Astrocyte of the spinal cord (primary cell): Measurements from ENCODE around the gene NAA80.

Experiments used
- DNase-seq: peaks from one replicate; pipeline ENCODE4 v3.0.0; 2011; ENCODE audit warnings: low read depth, low spot score
- H3K4me3 ChIP-seq: 2 replicates; pipeline ENCODE4 v1.5.1; 2011; ENCODE audit warnings: low read depth, mild to moderate bottlenecking, low read length, moderate library complexity
- in situ Hi-C: cut with HindIII; loops from 2 replicates; pipeline ENCODE4 v1.10.0; 2017; ENCODE audit warnings: low sequenced_read_pairs
- TF ChIP-seq, protein P1 (sequence below): IDR thresholded peaks from 2 replicates; pipeline ENCODE4 v1.5.1; 2012; ENCODE audit warnings: low read depth, mild to moderate bottlenecking, low read length, inconsistent platforms

NAA80 gene

DNA sequence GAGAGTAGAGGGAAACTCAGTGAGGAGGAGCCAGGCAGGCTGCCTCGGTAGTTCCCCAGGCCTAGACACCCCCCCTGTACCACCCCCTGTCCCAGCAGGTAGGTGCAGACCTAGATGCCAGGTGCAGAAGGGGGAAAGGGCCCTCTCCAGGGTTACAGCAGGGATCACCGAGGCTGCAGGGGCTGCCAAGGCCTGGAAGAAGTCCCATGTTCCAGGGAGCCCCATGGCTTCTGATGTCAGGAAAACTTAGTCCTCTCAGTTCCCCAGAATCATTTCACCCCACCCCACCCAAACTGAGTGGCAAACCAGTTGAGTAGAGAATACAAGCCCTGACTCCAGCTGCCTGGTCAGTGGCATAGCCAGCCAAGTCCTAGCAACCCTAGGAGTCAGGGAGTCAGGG lies 37.7 kb downstream of the NAA80 start:
- in situ Hi-C loops: no loop called here
- TF ChIP-seq, protein P1, sequence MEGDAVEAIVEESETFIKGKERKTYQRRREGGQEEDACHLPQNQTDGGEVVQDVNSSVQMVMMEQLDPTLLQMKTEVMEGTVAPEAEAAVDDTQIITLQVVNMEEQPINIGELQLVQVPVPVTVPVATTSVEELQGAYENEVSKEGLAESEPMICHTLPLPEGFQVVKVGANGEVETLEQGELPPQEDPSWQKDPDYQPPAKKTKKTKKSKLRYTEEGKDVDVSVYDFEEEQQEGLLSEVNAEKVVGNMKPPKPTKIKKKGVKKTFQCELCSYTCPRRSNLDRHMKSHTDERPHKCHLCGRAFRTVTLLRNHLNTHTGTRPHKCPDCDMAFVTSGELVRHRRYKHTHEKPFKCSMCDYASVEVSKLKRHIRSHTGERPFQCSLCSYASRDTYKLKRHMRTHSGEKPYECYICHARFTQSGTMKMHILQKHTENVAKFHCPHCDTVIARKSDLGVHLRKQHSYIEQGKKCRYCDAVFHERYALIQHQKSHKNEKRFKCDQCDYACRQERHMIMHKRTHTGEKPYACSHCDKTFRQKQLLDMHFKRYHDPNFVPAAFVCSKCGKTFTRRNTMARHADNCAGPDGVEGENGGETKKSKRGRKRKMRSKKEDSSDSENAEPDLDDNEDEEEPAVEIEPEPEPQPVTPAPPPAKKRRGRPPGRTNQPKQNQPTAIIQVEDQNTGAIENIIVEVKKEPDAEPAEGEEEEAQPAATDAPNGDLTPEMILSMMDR: no peak
- DNase-seq: no peak
- H3K4me3 ChIP-seq: no peak overlapping the region

DNA sequence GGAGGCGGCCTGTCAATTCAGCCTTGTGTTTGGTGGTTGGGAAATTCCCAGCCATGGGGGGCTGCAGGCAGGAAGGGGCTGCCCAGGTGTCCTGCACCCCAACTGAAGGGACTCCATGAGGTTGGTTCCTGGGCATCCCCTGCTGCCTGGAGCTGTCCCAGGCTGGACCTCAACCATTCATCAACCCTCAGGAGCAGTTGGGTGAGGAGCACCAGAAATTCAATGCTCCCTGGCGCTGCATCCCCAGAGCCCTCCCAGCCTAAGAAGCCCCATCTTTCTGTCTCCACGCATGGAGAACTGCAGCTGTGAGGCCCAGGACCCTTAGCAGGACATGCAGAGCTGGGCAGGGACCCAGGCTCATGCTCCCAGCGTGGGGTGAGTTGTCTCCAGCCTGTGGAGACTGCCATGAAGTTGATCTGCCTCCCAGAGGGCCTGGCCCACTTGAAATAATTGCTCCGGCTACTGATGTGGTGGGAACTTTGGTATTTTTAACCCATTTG lies 38.2 kb downstream of the NAA80 start:
- in situ Hi-C loops: no loop called here
- no peak for DNase-seq
- TF ChIP-seq, protein P1: no peak
- peak overlapping the region; percentile 41 for H3K4me3 ChIP-seq

DNA sequence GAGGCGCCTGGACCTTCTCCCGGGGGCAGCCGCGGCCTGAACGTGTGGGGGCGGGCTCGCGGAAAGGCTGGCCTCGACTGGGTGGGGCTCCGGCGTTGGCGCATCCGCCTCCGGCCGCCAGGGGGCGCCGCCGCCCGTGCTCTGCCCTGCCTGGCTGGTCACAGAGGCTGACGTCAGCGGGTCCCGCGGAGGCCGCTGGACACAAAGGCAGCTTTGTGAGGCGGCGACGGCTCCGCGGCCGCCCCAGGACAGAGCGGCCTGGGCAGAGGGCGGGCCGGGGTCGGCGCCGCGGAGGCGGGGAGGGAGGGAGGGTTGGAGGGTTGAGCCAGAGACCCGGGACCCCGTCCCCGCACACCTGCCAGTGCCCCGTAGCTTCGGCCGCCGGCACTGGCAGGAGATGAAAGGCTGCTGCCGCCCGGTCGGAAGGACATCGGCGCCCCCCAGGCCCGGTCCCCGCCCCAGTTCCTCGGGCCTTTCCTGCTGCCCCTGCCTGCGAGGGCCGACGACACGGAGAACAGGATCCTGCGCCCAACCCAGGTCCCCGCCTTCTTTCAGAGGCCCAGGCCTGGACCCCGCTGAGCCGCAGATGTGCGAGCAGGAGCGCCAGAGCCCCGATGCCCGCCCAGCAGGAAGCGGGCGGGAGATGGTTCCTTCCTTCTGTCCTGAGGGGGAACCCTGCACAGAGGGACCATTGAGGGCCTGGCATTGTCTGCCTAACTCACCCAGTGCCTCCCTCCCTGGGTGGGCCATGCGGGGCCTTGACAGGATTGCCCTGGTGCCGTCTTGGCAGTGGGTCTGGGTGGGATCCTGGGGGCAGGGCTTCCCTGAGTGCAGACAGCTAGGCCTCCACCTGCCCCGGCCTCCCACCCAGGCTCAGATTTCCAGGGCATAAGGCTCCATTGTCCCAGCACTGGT lies 38.9 kb downstream of the NAA80 start:
- peak overlapping the region; percentile 41 for H3K4me3 ChIP-seq
- in situ Hi-C loops: no loop called here

DNA sequence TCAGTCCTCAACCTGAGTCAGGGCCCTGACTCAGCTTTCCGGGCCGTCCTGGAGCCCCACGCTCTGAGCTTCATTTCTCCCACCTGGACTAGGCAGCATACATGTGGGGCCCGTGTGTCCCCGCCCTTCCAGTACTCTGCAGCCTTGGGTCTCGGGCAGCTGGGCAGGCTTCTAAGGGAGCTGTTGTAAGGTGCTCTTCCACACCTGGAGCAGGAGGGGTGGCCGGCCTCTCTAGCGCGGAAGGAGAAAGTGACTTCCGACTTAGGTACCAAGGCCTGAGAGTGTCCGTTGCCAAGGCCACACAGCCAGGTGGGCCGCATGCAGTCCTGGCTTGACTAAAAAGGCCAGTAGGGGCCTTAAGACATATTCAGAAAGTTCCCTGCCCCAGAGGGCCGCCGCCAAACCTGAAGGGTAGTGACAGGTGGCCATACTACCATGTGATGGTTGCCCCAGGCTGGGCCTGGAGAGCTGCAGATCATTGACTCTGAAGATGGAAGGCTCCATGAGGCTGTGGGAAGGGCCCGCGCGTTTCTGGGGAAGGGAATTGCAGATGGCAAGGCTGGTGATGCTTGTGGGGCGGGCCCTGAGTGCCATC lies 39.7 kb downstream of the NAA80 start:
- no peak overlapping the region for H3K4me3 ChIP-seq
- in situ Hi-C loops: no loop called here
- no peak for DNase-seq
- TF ChIP-seq, protein P1: no peak

More for the DNA sequence above, 38.9 kb downstream of the NAA80 start:
- TF ChIP-seq, protein P1: peak; percentile 81
- DNase-seq: peak; percentile 91

DNA sequence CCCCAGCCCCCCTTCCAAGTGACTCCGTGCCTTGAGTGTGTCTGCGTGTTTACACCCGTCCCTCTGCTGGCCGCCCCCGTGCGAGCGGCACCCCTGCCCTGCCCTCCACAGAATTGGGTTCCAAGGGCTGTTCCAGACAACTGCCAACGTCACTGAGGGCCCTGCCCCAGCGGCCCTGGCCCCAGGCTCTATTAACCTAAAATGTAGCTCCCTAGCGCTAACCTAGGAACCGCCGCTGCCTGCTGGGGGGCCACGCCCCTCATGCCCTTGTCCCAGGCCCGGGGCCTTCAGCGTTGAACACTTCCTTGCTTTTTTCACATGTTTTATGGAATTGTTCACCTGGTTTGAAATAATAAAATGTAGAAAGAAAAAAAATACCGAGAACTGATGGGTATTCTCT lies 40.2 kb downstream of the NAA80 start:
- no peak overlapping the region for H3K4me3 ChIP-seq
- no peak for DNase-seq
- in situ Hi-C loops: no loop called here
- TF ChIP-seq, protein P1: peak; percentile 18

DNA sequence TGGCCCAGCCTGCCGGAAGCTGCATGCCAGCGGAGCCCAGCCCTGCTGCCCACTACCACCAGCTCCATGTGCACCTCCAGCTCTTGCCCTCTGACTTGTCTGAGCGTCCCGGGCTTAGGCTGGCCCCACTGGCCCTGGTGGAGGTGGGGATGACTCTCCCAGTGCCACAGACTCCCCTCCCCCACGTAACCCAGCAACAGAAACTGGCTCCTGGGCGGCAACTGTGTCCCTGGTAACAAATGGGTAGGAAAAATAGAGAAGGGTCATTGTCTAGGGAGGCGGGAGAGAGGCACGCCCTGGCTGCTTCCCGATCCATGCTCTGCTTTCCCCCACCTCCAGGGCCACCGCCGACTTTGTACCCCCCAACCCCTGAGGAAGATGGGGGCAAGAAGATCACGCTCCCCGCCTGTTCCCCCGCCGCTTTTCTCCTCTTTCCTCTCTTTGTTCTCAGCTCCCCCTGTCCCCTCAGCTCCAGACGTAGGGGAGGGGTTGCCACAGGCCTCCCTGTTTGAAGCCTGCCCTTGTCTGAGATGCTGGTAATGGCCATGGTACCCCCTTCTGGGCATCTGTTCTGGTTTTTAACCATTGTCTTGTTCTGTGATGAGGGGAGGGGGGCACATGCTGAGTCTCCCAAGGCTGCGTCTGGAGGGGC lies 41.0 kb downstream of the NAA80 start:
- no peak overlapping the region for H3K4me3 ChIP-seq
- in situ Hi-C loops: no loop called here
- no peak for DNase-seq
- TF ChIP-seq, protein P1: no peak
